Skin of body (tissue), 2 donors: Measurements from ENCODE around the gene ADAMTS14. TPM values are rescaled to one million over a fixed set of nuclear protein-coding genes. Genes with fewer than 3 reads are reported as not detected.
A peak's percentile ranks its signal among the peaks of the same experiment; 100 is the strongest.

ENCODE experiments used
- DNase-seq: peaks from one replicate; lab custom pipeline; 2025; lab: John Stamatoyannopoulos, UW
- total RNA-seq: library from RNA; depleted of rRNA; stranded (reverse); fragments of >200 nt; gene quantifications from one replicate; pipeline ENCODE4 v1.2.3, GENCODE V29; 2014

ADAMTS14 gene
- total RNA-seq, 1 donor from 2014 or later, result 5.2 TPM

DNA sequence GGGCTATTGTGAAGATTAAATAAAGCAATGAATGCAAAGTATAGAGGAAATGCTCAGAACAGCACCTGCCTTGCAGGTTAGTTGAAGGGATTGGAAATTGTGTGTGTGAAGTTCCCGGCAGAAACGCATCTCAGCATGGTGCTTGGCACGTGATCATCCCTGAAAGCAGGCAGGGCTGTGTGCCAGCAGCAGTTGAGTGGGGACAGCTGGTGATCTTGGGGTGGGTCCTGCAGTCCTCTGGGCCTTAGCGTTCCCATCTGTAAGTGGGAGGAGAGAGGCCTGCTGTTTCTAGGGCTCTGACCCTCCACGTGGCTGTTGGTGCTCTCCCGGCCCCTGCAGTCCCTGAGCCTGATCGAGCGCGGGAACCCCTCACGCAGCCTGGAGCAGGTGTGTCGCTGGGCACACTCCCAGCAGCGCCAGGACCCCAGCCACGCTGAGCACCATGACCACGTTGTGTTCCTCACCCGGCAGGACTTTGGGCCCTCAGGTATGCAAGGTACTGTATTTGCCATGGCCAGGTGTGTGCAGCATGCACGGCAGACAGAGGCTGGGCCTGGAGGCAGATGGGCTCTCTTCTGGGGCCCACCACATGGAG is 57.6 kb downstream of the ADAMTS14 start:
- DNase-seq, result no peak

DNA sequence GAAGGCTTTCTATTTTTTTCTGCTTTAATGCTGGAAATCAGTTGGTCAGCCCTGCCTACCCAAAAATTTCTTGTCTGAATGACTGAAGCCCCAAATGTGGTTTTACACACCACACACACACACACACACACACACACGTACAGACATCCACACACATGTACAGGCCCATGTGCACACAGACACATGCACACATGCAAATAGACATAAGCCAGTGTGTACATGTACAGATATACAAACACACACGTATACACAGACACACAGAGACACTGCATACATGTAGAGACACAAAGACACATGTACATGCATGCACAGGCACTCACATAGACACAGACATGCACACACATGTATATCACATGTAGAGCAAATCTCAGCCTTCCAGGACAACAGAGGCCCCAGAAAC is 58.6 kb downstream of the ADAMTS14 start:
- DNase-seq, result no peak

DNA sequence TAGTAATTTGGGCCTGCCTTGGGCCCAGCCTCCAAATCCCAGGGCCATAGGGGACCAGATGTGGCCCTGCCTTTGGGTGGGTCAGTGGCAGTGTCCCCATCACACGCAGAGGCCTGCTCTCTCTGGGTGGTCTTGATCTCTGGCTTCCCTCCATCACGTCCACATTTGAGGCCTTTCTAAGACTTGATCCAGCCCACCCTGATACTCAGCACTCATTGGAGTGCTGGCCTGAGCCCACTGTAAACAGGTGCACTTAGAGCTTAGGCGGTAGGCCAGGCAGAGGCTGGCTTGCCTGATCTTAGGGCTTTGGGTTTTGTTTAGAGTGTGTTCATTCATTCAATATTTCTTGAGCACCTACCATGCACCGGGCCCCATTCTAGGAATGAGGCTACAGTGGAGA is 60.3 kb downstream of the ADAMTS14 start:
- no peak for DNase-seq

- no peak for DNase-seq
These were observed 60.7 kb downstream of the ADAMTS14 start for GRCh38 chr10:70733051-70733450.

DNA sequence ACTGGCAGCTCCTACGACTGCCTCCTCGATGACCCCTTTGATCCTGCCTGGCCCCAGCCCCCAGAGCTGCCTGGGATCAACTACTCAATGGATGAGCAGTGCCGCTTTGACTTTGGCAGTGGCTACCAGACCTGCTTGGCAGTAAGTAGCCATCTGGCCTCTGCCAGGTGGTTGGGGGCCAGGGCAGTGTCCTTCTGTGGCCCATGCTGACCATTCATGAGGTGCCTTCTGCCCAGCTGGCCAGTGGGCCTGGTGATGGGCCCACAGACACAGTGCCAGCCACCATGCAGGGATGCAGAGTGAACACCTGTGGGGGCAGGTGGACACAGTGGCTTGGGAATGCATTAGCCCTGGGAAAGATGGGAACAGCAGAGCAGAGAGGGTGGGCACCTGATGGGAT is 62.9 kb downstream of the ADAMTS14 start:
- no peak for DNase-seq

- no peak for DNase-seq
These were observed 64.2 kb downstream of the ADAMTS14 start for GRCh38 chr10:70736525-70736924.

- DNase-seq, result no peak
These were observed 64.9 kb downstream of the ADAMTS14 start for GRCh38 chr10:70737250-70737649.

DNA sequence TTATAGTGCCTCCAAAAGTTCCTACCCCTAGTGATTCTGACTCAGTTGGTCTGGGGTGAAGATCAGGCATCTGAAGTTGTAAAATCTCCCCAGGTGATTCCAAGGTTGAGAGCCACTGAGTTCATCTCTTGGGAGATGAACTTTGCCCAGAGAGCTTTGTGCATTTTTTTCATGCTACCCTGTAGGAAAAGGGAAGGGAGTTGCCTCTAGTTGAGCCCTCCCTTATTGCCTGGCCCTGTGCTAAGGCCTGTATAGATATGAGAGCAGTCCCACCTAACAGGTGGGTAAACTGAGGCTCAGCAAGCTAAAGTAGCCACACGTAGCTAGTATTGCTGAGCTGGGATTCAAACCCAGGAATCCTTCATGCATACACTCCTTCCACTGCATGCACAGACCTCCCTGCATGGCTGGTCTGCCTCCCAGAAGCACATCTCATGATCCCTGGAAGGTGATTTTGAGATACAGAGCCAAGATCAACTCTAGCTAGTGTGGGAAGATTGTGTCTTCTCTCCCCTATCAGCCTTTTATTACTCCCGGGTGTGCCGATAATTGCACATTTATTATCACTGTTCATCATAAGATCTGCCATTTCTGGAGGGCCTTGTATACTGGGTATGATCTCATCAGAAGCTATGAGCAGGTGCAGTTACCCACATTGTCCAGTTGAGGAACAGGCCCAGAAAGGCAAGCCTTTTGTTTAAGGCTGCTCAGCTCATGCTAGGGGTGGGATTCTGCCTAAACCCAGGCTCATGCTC is 65.9 kb downstream of the ADAMTS14 start:
- DNase-seq, result no peak

DNA sequence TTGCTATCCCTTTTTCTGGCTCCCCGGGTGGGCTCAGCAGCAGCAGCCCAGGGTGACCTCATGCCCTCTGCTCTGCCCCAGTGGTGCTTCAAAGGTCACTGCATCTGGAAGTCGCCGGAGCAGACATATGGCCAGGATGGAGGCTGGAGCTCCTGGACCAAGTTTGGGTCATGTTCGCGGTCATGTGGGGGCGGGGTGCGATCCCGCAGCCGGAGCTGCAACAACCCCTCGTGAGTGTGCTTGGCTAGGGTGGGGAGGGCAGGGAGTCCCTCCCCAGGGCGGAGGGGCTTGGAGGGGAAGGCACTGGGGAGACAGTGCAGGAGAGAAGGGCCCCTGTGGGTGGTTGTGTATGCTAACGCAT is 66.4 kb downstream of the ADAMTS14 start:
- no peak for DNase-seq

DNA sequence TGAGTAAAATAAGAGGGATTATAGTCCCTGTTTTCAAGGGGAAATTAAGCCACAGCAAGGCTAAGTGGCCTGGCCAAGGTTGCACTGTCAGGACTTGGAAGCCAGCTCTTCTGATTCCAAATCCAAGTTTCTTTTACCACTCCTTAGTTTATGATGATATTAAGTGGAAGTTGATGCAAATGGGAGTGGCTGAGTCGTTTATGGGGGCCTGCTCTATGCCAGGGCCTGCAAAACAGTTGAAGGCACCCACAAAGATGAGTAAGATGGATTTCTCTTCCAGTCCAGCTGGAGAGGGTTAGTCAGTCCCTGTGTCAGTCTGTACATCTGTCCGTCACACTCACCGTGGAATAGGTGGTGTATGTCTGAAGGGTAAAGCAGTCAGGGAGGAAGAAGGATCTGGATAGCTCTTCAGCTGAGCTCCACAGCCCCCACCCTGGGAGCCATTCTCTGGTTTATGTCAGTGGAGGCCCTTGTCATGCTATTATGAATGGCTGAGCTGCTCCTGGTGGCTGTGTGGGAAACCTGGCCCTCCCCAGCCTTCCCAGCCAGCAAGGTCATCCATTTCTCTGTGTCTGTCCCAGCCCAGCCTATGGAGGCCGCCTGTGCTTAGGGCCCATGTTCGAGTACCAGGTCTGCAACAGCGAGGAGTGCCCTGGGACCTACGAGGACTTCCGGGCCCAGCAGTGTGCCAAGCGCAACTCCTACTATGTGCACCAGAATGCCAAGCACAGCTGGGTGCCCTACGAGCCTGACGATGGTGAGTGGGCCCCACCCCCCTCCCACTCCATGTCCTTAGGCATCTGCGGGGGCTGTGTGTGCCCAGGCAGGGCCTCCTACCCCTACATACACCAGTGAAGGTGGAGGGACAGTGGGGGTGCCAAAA is 68.3 kb downstream of the ADAMTS14 start:
- peak; percentile 24 for DNase-seq

- peak; percentile 50 for DNase-seq
These were observed 70.5 kb downstream of the ADAMTS14 start for GRCh38 chr10:70742537-70743429.

DNA sequence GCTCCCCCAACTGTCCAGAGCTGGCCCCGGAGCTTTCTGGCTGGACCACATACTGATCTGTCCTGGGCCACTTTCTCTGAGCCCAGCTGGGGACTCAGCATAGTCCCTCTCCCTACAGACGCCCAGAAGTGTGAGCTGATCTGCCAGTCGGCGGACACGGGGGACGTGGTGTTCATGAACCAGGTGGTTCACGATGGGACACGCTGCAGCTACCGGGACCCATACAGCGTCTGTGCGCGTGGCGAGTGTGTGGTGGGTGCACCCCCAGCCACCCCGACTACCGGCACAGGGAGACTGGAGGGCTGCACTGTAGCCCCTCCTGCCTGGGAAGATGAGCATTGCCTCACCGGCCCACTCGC is 71.1 kb downstream of the ADAMTS14 start:
- no peak for DNase-seq

DNA sequence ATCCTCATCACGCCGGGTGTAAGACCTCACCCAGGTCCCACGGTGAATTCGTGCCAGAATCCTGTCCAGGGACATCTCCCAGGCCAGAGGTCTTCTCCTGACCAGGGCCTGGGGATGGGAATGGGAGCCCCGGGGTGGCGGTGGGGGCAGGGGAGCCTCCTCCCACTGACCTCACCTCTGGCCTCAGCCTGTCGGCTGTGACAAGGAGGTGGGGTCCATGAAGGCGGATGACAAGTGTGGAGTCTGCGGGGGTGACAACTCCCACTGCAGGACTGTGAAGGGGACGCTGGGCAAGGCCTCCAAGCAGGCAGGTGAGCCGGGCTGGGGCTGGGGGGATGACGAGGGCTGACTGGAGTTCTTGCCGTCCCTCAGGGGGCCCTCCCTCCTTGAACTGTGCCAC is 71.6 kb downstream of the ADAMTS14 start:
- DNase-seq, result no peak

GRCh38 chr10:70744617-70745143 is 72.4 kb downstream of the ADAMTS14 start:
- no peak for DNase-seq

DNA sequence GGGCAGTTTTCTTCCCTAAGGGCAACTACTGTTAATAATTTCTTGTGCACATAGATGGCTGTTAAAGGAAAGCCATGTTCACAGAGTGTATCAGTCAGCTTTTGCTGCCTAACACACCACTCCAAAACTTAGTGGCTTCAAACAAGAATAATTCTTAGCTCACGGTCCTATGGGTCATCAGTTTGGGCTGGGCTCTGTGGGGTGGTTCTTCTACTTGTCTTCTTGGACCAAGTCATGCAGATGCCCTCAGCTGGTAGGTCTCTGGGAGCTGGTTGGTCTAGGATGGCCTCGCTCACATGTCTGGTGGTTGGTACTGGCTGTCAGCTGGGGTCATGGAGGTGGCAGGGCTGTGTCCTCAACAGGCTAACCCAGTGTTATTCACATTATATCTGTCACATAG is 73.2 kb downstream of the ADAMTS14 start:
- no peak for DNase-seq

DNA sequence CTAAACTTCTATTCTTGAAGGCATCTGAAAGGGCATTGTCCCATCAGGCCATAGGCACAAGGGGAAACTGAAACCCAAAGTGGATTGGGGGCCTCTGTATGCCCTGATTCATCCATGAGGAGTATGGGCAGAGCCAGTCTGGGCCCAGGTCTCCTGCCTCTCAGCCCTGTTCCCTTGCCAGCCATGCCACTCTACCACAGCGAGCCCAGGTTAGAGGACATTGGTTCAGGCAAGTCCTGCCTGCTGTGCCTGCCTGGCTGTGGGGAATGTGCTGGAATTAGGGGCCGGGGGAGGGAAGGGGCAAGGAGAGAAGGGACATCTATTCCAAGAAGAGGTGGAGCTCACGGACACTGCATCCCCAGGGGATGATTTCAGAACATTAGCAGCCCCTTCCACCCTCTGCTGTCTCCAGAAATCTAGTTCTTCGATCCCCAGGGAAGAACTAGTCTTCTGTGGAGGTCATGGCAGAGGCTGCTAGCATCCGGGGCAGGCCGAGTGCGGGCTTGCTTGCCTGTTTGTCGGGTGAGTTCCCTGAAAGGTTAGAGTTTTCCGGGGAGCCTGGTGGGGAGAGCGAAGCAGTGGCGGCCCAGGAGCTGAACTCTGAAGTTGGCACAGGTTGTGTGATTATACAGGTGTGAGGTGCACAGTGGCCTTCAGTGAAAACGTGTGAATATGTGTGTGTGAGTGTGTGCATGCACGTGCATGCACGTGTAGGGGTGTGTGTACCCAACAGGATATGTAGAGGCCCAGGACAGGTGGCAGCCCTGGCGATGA is 75.1 kb downstream of the ADAMTS14 start:
- DNase-seq, result no peak

DNA sequence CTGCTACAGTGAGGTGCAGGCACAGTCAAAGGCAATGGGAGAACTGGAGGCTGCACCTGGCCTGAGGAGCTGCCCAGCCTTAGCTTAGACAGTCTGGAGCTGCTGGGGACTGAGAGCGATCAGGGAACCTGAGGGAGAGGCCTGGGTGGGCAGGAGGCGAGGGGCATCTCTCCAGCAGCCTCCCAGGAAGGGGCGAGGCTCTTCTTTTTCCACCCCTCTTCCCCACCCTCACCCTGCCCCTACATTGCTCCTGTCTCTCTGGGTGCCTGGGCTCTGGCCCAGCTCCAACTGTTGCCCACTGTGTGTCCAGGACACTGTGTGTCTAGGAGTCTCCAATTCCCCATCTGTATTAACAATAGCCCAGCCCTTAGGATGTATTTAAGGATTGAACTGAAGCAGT is 76.0 kb downstream of the ADAMTS14 start:
- no peak for DNase-seq

GRCh38 chr10:70748801-70749573 is 76.7 kb downstream of the ADAMTS14 start:
- no peak for DNase-seq

GRCh38 chr10:70749756-70750155 is 77.5 kb downstream of the ADAMTS14 start:
- no peak for DNase-seq
